K562 (cell line): ENCODE data around the gene FASN. TPM values are rescaled to one million over a fixed set of nuclear protein-coding genes. Genes with fewer than 3 reads are reported as not detected.
A peak's percentile ranks its signal among the peaks of the same experiment; 100 is the strongest.

Experiments
- CLOCK ChIP-seq: fragments of 250-450 bp; sonication (Bioruptor Pico); IDR thresholded peaks from 2 replicates; pipeline ENCODE4 v1.4.0; 2020; ENCODE audit warnings: mild to moderate bottlenecking, moderate library complexity, borderline replicate concordance
- GATA2 ChIP-seq: sonication (generic); formaldehyde crosslinking; IDR thresholded peaks from 2 replicates; pipeline ENCODE4 v1.4.0; 2020; ENCODE audit warnings: mild to moderate bottlenecking, missing genetic modification reagents
- ILF3 ChIP-seq: fragments of 450-650 bp; IDR thresholded peaks from 2 replicates; pipeline ENCODE4 v1.6.1; 2018; ENCODE audit warnings: antibody characterized with exemption, mild to moderate bottlenecking, moderate library complexity, borderline replicate concordance
- MTA1 ChIP-seq: fragments of 450-650 bp; IDR thresholded peaks from 2 replicates; pipeline ENCODE4 v1.6.1; 2017; ENCODE audit warnings: borderline replicate concordance
- NONO ChIP-seq, 2 experiments: fragments of 200-400 bp in 1 of 2; fragments of 450-650 bp in 1 of 2; formaldehyde crosslinking in 1 of 2; IDR thresholded peaks; 2 replicates each; pipeline ENCODE4 v1.6.1; 2017; ENCODE audit warnings: low read depth in 2 of 2, mild to moderate bottlenecking in 2 of 2, moderate library complexity in 2 of 2, low read length in 1 of 2
- PPARD ChIP-seq: fragments of 250-450 bp; sonication (Bioruptor Pico); IDR thresholded peaks from 2 replicates; pipeline ENCODE4 v1.8.0; 2022; ENCODE audit warnings: inconsistent platforms, mild to moderate bottlenecking, moderate library complexity
- PURB ChIP-seq: sonication (generic); formaldehyde crosslinking; IDR thresholded peaks from 2 replicates; pipeline ENCODE4 v1.9.0; 2021; ENCODE audit warnings: low read depth, mild to moderate bottlenecking, missing genetic modification reagents
- RCOR1 ChIP-seq, 2 experiments: IDR thresholded peaks; 2 replicates each; pipeline ENCODE4 v1.6.1; 2012; ENCODE audit warnings: low read depth in 2 of 2, low read length in 2 of 2, borderline replicate concordance in 1 of 2, improper control_type of control experiment in 1 of 2
- SIN3B ChIP-seq: fragments of 450-650 bp; IDR thresholded peaks from 2 replicates; pipeline ENCODE4 v1.6.1; 2017; ENCODE audit warnings: low read depth, mild to moderate bottlenecking, moderate library complexity
- TCF7L2 ChIP-seq: fragments of 150-350 bp; IDR thresholded peaks from 2 replicates; pipeline ENCODE4 v1.6.1; 2016; ENCODE audit warnings: low read depth, mild to moderate bottlenecking, low read length, moderate library complexity
- ZHX1 ChIP-seq: fragments of 150-350 bp; conservative IDR thresholded peaks from 2 replicates; pipeline ENCODE4 v1.6.1; 2014; ENCODE audit warnings: low read length
- polyA plus RNA-seq, 8 experiments: library from polyadenylated mRNA; depleted of rRNA in 4 of 8; stranded (reverse) in 5 of 8; unstranded in 3 of 8; fragments of >200 nt; fragmentation: Nextera tagmentation in 2 of 8; fragmentation: Illumina TruSeq in 1 of 8; extraction: Ambion mirVana in 2 of 8; extraction: Trizol in 1 of 8; gene quantifications; 2 replicates each; pipeline versions ENCODE4 v1.2.1 to v1.2.3, GENCODE V29; 2011 to 2014; ENCODE audit warnings: inconsistent platforms in 1 of 8, missing spikeins in 1 of 8
- total RNA-seq, 7 experiments: library from RNA; depleted of rRNA in 6 of 7; stranded (reverse); fragments of >200 nt in 6 of 7; fragmentation: Illumina TruSeq in 2 of 7; extraction: Trizol in 2 of 7; gene quantifications; 2 replicates each; pipeline versions ENCODE4 v1.2.1 to v1.2.3, GENCODE V29; 2011 to 2021; ENCODE audit warnings: low replicate concordance in 1 of 7
- TF ChIP-seq, protein P1 (sequence below): fragments of 200-800 bp; sonication (Bioruptor generic); IDR thresholded peaks from 2 replicates; pipeline ENCODE4 v1.6.1; 2016; ENCODE audit warnings: missing genetic modification characterization, missing compliant biosample characterization
- TF ChIP-seq, protein P2 (sequence below): fragments of 450-650 bp; IDR thresholded peaks from 2 replicates; pipeline ENCODE4 v1.6.1; 2018; ENCODE audit warnings: mild to moderate bottlenecking, low read depth; ENCODE audit not compliant: partially characterized antibody

The FASN gene
- total and polyA plus RNA-seq, 9 of the 15 experiments (the other 6 are each of a cell fraction or from before 2014, with no cell fraction given) = 0.15 to 663 (median 49.9) TPM

- TF ChIP-seq ILF3 = no peak
- TF ChIP-seq PURB (CRISPR knock-in tag) = no peak
- TF ChIP-seq, protein P1, sequence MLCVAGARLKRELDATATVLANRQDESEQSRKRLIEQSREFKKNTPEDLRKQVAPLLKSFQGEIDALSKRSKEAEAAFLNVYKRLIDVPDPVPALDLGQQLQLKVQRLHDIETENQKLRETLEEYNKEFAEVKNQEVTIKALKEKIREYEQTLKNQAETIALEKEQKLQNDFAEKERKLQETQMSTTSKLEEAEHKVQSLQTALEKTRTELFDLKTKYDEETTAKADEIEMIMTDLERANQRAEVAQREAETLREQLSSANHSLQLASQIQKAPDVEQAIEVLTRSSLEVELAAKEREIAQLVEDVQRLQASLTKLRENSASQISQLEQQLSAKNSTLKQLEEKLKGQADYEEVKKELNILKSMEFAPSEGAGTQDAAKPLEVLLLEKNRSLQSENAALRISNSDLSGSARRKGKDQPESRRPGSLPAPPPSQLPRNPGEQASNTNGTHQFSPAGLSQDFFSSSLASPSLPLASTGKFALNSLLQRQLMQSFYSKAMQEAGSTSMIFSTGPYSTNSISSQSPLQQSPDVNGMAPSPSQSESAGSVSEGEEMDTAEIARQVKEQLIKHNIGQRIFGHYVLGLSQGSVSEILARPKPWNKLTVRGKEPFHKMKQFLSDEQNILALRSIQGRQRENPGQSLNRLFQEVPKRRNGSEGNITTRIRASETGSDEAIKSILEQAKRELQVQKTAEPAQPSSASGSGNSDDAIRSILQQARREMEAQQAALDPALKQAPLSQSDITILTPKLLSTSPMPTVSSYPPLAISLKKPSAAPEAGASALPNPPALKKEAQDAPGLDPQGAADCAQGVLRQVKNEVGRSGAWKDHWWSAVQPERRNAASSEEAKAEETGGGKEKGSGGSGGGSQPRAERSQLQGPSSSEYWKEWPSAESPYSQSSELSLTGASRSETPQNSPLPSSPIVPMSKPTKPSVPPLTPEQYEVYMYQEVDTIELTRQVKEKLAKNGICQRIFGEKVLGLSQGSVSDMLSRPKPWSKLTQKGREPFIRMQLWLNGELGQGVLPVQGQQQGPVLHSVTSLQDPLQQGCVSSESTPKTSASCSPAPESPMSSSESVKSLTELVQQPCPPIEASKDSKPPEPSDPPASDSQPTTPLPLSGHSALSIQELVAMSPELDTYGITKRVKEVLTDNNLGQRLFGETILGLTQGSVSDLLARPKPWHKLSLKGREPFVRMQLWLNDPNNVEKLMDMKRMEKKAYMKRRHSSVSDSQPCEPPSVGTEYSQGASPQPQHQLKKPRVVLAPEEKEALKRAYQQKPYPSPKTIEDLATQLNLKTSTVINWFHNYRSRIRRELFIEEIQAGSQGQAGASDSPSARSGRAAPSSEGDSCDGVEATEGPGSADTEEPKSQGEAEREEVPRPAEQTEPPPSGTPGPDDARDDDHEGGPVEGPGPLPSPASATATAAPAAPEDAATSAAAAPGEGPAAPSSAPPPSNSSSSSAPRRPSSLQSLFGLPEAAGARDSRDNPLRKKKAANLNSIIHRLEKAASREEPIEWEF (CRISPR knock-in tag) = no peak
- no peak for TF ChIP-seq SIN3B
- TF ChIP-seq ZHX1 = no peak
- no peak for TF ChIP-seq CLOCK
- TF ChIP-seq, protein P2, sequence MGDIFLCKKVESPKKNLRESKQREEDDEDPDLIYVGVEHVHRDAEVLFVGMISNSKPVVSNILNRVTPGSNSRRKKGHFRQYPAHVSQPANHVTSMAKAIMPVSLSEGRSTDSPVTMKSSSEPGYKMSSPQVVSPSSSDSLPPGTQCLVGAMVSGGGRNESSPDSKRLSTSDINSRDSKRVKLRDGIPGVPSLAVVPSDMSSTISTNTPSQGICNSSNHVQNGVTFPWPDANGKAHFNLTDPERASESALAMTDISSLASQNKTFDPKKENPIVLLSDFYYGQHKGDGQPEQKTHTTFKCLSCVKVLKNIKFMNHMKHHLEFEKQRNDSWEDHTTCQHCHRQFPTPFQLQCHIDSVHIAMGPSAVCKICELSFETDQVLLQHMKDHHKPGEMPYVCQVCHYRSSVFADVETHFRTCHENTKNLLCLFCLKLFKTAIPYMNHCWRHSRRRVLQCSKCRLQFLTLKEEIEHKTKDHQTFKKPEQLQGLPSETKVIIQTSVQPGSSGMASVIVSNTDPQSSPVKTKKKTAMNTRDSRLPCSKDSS = no peak
- no peak for TF ChIP-seq PPARD (CRISPR knock-in tag)
- peak; percentile 55; the same call in 1 of the 2 replicates for TF ChIP-seq TCF7L2
- TF ChIP-seq RCOR1 (IDR thresholded peaks at IDR 0.05; ENCODE audit: borderline replicate concordance in 1 of 2, low read depth in 2 of 2, low read length in 2 of 2) = 0 out of 4 replicates have a peak, but pooled peaks of 1 of the 2 experiments have one; percentile 41
- peak in 1 of 2 experiments; percentile 67; a peak in 1 of 4 replicates for TF ChIP-seq NONO (IDR thresholded peaks at IDR 0.05; ENCODE audit: low read depth in 2 of 2, low read length in 1 of 2)
- TF ChIP-seq MTA1 = no peak
- no peak for TF ChIP-seq GATA2 (CRISPR knock-in tag)
Observed at GRCh38 chr17:82117139-82118090, 19.4 kb upstream of the FASN start (continued).
